DOHH2 (cell line): ENCODE results near the gene ANKS1B.

Experiments
- H3F3A ChIP-seq: fragments of 200-600 bp; sonication (generic), shearing (Covaris generic); 2 replicates; pipeline ENCODE4 v1.6.0; 2016; ENCODE audit warnings: antibody characterized with exemption, mild to moderate bottlenecking; ENCODE audit not compliant: control insufficient read depth, insufficient read depth
- H3K27ac ChIP-seq: fragments of 200-600 bp; sonication (generic); 2 replicates; pipeline ENCODE4 v1.5.1; 2014; ENCODE audit warnings: low read depth, mild to moderate bottlenecking, low read length, moderate library complexity
- H3K27me3 ChIP-seq: fragments of 200-600 bp; sonication (generic); 2 replicates; pipeline ENCODE4 v1.6.1; 2014; ENCODE audit warnings: mild to moderate bottlenecking, low read length, mixed read lengths; ENCODE audit not compliant: control insufficient read depth
- H3K36me3 ChIP-seq: fragments of 200-600 bp; sonication (generic); 2 replicates; pipeline ENCODE4 v1.6.1; 2014; ENCODE audit warnings: mild to moderate bottlenecking, low read length, moderate library complexity, mixed read lengths; ENCODE audit not compliant: control insufficient read depth
- H3K4me1 ChIP-seq: fragments of 200-600 bp; sonication (generic); 2 replicates; pipeline ENCODE4 v1.6.1; 2014; ENCODE audit warnings: mild to moderate bottlenecking, low read length, mixed read lengths; ENCODE audit not compliant: control insufficient read depth
- H3K4me2 ChIP-seq: fragments of 200-600 bp; sonication (generic); 2 replicates; pipeline ENCODE4 v1.6.0; 2014; ENCODE audit warnings: mild to moderate bottlenecking, low read length, moderate library complexity
- H3K4me3 ChIP-seq: fragments of 200-600 bp; sonication (generic); 2 replicates; pipeline ENCODE4 v1.5.1; 2014; ENCODE audit warnings: mild to moderate bottlenecking, low read length, mixed read lengths
- H3K79me2 ChIP-seq: fragments of 200-600 bp; sonication (generic); 2 replicates; pipeline ENCODE4 v1.6.1; 2014; ENCODE audit warnings: mild to moderate bottlenecking, low read length, mixed read lengths; ENCODE audit not compliant: control insufficient read depth
- H3K9me2 ChIP-seq: fragments of 200-600 bp; sonication (generic); replicated peaks from 2 replicates; pipeline ENCODE4 v1.6.1; 2014; ENCODE audit warnings: mild to moderate bottlenecking, low read length, mixed read lengths; ENCODE audit not compliant: control insufficient read depth
- H3K9me3 ChIP-seq: fragments of 200-600 bp; sonication (generic); 2 replicates; pipeline ENCODE4 v1.6.1; 2014; ENCODE audit warnings: antibody characterized with exemption, low read length, mixed read lengths; ENCODE audit not compliant: control insufficient read depth, insufficient read depth
- H4K20me1 ChIP-seq: fragments of 200-600 bp; sonication (generic); 2 replicates; pipeline ENCODE4 v1.6.0; 2014; ENCODE audit warnings: low read depth, mild to moderate bottlenecking, antibody characterized with exemption, low read length, moderate library complexity; ENCODE audit not compliant: control insufficient read depth, insufficient read depth
- CTCF ChIP-seq: fragments of 200-600 bp; sonication (generic); IDR thresholded peaks from one replicate; pipeline ENCODE4 v1.5.1; 2014; ENCODE audit warnings: antibody characterized with exemption, mild to moderate bottlenecking, low read depth, low read length; ENCODE audit not compliant: poor library complexity, severe bottlenecking
- EZH2phosphoT487 ChIP-seq: fragments of 200-600 bp; sonication (generic); IDR thresholded peaks from 2 replicates; pipeline ENCODE4 v1.6.1; 2017; ENCODE audit warnings: borderline replicate concordance, mild to moderate bottlenecking, antibody characterized with exemption, low read length, moderate library complexity, mixed read lengths

ANKS1B gene

GRCh38 chr12:99063182-99063581 lies 921.6 kb downstream of the ANKS1B start:
- Histone ChIP-seq H3K4me3 (no peak overlapping the region), H3K9me3 (no peaks in the 10 kb centered on the region), H4K20me1 (no peaks in the 10 kb centered on the region), H3K9me2 (no peaks in the 10 kb centered on the region), H3K27me3 (no peaks in the 10 kb centered on the region), H3K4me2 (no peak overlapping the region), H3F3A (no peaks in the 10 kb centered on the region), H3K79me2 (no peaks in the 10 kb centered on the region), H3K36me3 (no peaks in the 10 kb centered on the region), H3K27ac (no peak overlapping the region), H3K4me1 (no peaks in the 10 kb centered on the region)
- TF ChIP-seq EZH2phosphoT487 (no peak), CTCF (no peak)

GRCh38 chr12:99059824-99060511 lies 924.8 kb downstream of the ANKS1B start:
- no peak overlapping the region for H3K4me3 ChIP-seq
- no peaks in the 10 kb centered on the region for H3K9me2 ChIP-seq
- H3K27me3 ChIP-seq, result no peaks in the 10 kb centered on the region
- H3K4me2 ChIP-seq, result no peak overlapping the region
- H4K20me1 ChIP-seq, result no peaks in the 10 kb centered on the region
- H3K9me3 ChIP-seq, result no peaks in the 10 kb centered on the region; the same call in 1 of the 2 replicates
- H3K36me3 ChIP-seq, result no peaks in the 10 kb centered on the region
- H3K27ac ChIP-seq, result no peak overlapping the region
- 0 out of 2 replicates have a peak, but pooled peaks cover 7% of the 10 kb centered on the region for H3K4me1 ChIP-seq
- TF ChIP-seq EZH2phosphoT487 (no peak), CTCF (no peak)
- H3K79me2 ChIP-seq, result no peaks in the 10 kb centered on the region
- H3F3A ChIP-seq, result no peaks in the 10 kb centered on the region

GRCh38 chr12:99057670-99058069 lies 927.1 kb downstream of the ANKS1B start:
- TF ChIP-seq CTCF, result no peak
- Histone ChIP-seq H3K27me3 (no peaks in the 10 kb centered on the region), H3K4me1 (0 out of 2 replicates have a peak, but pooled peaks cover 7% of the 10 kb centered on the region), H3K27ac (no peak overlapping the region), H3K9me3 (no peaks in the 10 kb centered on the region; the same call in 1 of the 2 replicates), H4K20me1 (no peaks in the 10 kb centered on the region), H3F3A (no peaks in the 10 kb centered on the region), H3K4me3 (no peak overlapping the region), H3K36me3 (no peaks in the 10 kb centered on the region), H3K4me2 (no peak overlapping the region), H3K9me2 (no peaks in the 10 kb centered on the region), H3K79me2 (no peaks in the 10 kb centered on the region)
